DND-41 (cell line): Measurements from ENCODE around the gene ELMO3.

Source experiments
- ATAC-seq: fragments of 200-7000 bp; cut with Tn5 transposase; 3 replicates; pipeline ENCODE4 v1.9.1; 2021; ENCODE audit warnings: low read depth; ENCODE audit not compliant: insufficient read depth
- DNase-seq: peaks from one replicate; pipeline ENCODE4 v3.0.0-alpha.2; 2020
- H2AFZ ChIP-seq: 2 replicates; pipeline ENCODE4 v1.6.0; 2012; ENCODE audit warnings: low read depth, low read length
- H3K27ac ChIP-seq: 2 replicates; pipeline ENCODE4 v1.5.1; 2012; ENCODE audit warnings: low read length, inconsistent platforms
- H3K27me3 ChIP-seq: fragments of 200-600 bp; sonication (generic); 2 replicates; pipeline ENCODE4 v1.6.0; 2012; ENCODE audit warnings: low read length, mild to moderate bottlenecking, inconsistent platforms; ENCODE audit not compliant: insufficient read depth, poor library complexity
- H3K36me3 ChIP-seq: 2 replicates; pipeline ENCODE4 v1.5.1; 2012; ENCODE audit warnings: low read length, inconsistent platforms; ENCODE audit not compliant: insufficient read depth
- H3K4me1 ChIP-seq: 2 replicates; pipeline ENCODE4 v1.5.1; 2012; ENCODE audit warnings: mild to moderate bottlenecking, low read length; ENCODE audit not compliant: insufficient read depth
- H3K4me2 ChIP-seq: 2 replicates; pipeline ENCODE4 v1.6.0; 2012; ENCODE audit warnings: mild to moderate bottlenecking, moderate library complexity, low read length, inconsistent platforms; ENCODE audit not compliant: insufficient read depth
- H3K4me3 ChIP-seq, 2 experiments: fragments of 200-600 bp in 1 of 2; shearing (Covaris generic) in 1 of 2; 2 replicates each; pipeline ENCODE4 v1.5.1; 2012 to 2016; ENCODE audit warnings: inconsistent platforms in 2 of 2, low read length in 2 of 2, mild to moderate bottlenecking in 2 of 2, low read depth in 1 of 2, moderate library complexity in 1 of 2
- H3K79me2 ChIP-seq: 2 replicates; pipeline ENCODE4 v1.6.0; 2012; ENCODE audit warnings: low read length, inconsistent platforms; ENCODE audit not compliant: insufficient read depth
- H3K9ac ChIP-seq: 2 replicates; pipeline ENCODE4 v1.6.0; 2012; ENCODE audit warnings: low read depth, mild to moderate bottlenecking, inconsistent platforms, low read length, moderate library complexity
- H3K9me3 ChIP-seq: 2 replicates; pipeline ENCODE4 v1.5.1; 2012; ENCODE audit warnings: low read length, moderate library complexity, mild to moderate bottlenecking, inconsistent platforms; ENCODE audit not compliant: insufficient read depth, severe bottlenecking
- H4K20me1 ChIP-seq: 2 replicates; pipeline ENCODE4 v1.6.0; 2012; ENCODE audit warnings: low read length; ENCODE audit not compliant: insufficient read depth
- CTCF ChIP-seq: IDR thresholded peaks from 2 replicates; pipeline ENCODE4 v1.5.1; 2012; ENCODE audit warnings: borderline replicate concordance, low read length, moderate library complexity, mild to moderate bottlenecking; ENCODE audit not compliant: poor library complexity, severe bottlenecking; ENCODE audit errors: extremely low read depth
- EZH2 ChIP-seq: IDR thresholded peaks from 3 replicates; pipeline ENCODE4 v1.6.1; 2012; ENCODE audit warnings: borderline replicate concordance, low read depth, mild to moderate bottlenecking, moderate library complexity, low read length, inconsistent platforms; ENCODE audit not compliant: severe bottlenecking

Gene ELMO3, protein sequence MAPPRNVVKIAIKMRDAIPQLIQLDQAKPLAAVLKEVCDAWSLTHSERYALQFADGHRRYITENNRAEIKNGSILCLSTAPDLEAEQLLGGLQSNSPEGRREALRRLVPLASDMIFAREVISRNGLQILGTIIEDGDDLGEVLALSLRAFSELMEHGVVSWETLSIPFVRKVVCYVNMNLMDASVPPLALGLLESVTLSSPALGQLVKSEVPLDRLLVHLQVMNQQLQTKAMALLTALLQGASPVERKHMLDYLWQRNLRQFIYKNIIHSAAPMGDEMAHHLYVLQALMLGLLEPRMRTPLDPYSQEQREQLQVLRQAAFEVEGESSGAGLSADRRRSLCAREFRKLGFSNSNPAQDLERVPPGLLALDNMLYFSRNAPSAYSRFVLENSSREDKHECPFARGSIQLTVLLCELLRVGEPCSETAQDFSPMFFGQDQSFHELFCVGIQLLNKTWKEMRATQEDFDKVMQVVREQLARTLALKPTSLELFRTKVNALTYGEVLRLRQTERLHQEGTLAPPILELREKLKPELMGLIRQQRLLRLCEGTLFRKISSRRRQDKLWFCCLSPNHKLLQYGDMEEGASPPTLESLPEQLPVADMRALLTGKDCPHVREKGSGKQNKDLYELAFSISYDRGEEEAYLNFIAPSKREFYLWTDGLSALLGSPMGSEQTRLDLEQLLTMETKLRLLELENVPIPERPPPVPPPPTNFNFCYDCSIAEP

DNA sequence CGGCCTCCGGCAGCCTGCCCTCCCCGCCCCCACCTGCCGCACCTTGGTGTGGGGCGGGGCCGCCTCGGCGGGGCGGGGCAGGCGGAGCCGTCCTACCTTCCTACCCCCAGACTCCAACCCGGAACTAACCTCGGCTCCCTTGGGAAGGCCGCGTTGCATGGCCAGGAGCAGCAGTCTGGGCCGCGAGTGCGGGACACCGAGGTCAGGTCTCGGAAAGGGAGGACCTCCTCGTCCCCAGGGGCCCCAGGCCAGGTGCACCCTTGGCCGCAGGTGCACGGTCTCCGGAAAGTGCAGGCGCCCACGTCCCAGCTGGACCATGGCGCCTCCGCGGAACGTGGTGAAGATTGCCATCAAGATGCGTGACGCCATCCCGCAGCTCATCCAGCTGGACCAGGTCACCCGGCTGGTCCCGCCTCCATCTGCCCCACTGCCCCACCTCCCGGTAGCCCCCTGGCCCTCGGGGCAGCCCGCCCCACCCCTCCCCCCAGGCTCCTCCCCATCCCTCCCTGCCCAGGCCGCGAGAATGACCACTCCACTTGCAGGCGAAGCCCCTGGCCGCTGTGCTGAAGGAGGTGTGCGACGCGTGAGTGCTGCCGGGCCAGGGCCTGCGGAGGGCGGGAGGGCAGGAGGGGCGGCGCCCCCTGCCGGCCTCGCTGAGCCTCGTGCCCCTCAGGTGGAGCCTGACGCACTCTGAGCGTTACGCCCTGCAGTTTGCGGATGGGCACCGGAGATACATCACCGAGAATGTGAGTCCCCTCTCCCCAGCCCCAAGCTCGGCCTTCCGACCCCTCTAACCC, at the start of gene ELMO3:
ELMO3 (plus strand) TSS at position 121 of the 797 bp plus-strand sequence; CDS start at position 317, 196 bp downstream.
- no peak for TF ChIP-seq EZH2
- ATAC-seq = no peak
- DNase-seq = no peak

GRCh38 chr16:67149276-67150046, 49.5 kb upstream of the ELMO3 start:
- DNase-seq (no peak), ATAC-seq (no peak; the same call in 2 of the 3 replicates)
- H3K4me3 ChIP-seq = no peak overlapping the region
- H2AFZ ChIP-seq = no peak overlapping the region
- H3K4me1 ChIP-seq = 0 out of 2 replicates have a peak, but pooled peaks cover under 1% of the 10 kb centered on the region
- H3K27me3 ChIP-seq = no peaks in the 10 kb centered on the region
- no peaks in the 10 kb centered on the region for H3K79me2 ChIP-seq
- H3K36me3 ChIP-seq = peaks cover 47% of the 10 kb centered on the region
- no peak for TF ChIP-seq CTCF
- TF ChIP-seq EZH2 = no peak
- no peak overlapping the region for H3K9ac ChIP-seq
- H3K4me2 ChIP-seq = no peak overlapping the region
- no peaks in the 10 kb centered on the region for H3K9me3 ChIP-seq
- no peak overlapping the region for H3K27ac ChIP-seq
- peaks cover 13% of the 10 kb centered on the region for H4K20me1 ChIP-seq

More for the DNA sequence above, at the start of gene ELMO3:
- Histone ChIP-seq H3K4me3 (no peak within 1 kb of the TSS), H3K9ac (no peak within 1 kb of the TSS), H4K20me1 (peaks cover 37% of the 10 kb centered on the region), H3K27ac (no peak within 1 kb of the TSS), H3K4me1 (peaks cover 6% of the 10 kb centered on the region), H3K79me2 (peaks cover 10% of the 10 kb centered on the region), H3K4me2 (no peak within 1 kb of the TSS), H3K36me3 (peaks cover 93% of the 10 kb centered on the region), H3K9me3 (no peaks in the 10 kb centered on the region), H2AFZ (no peak within 1 kb of the TSS), H3K27me3 (no peaks in the 10 kb centered on the region)

- Histone ChIP-seq H3K27ac (no peak overlapping the region), H3K4me2 (no peak overlapping the region), H3K4me3 (no peak overlapping the region), H3K36me3 (peaks cover 41% of the 10 kb centered on the region), H3K4me1 (peaks cover 6% of the 10 kb centered on the region), H3K9ac (no peak overlapping the region), H3K79me2 (no peaks in the 10 kb centered on the region), H3K9me3 (no peaks in the 10 kb centered on the region), H2AFZ (no peak overlapping the region), H4K20me1 (peaks cover 17% of the 10 kb centered on the region), H3K27me3 (no peaks in the 10 kb centered on the region)
- DNase-seq = no peak
- TF ChIP-seq EZH2 (no peak), CTCF (no peak)
- no peak for ATAC-seq
Measured at GRCh38 chr16:67150047-67150832, 48.7 kb upstream of the ELMO3 start.
